Stimulated activated CD8-positive, alpha-beta memory T cell treated with anti-CD3 and anti-CD28 coated beads, Interleukin-7, amount 100 ng/mL, for 4 hours (primary cell): Measurements from ENCODE around the gene MRTFA.
"Not testable (repeated sequence)": the region's sequence is repeated elsewhere in the genome, so short reads cannot be mapped to it uniquely, and the experiment has no call there.

Source experiments
- DNase-seq, 2 donors: peaks; one replicate each; pipeline ENCODE4 v3.0.0-alpha.2; 2020; ENCODE audit warnings: low read depth in 2 of 2

The MRTFA gene

DNA sequence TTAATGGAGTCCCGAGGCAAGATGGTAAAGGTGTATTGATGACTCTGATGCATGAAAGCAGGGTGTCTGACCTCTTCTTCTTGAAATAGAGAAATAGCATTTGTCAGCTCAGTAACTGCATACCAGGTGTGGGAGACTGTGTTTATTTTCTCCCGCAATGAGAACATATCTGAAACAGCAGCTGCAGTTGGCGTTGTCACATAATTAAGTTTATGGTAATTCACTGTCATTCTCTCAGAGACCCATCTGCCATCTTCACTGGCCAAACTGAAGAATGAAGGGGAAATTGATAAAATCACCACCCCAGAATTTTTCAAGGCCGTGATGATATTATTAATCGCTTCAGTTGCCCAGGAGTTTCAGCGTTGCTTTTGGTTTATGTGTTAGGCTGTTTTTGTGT is 22.6 kb upstream of the MRTFA start:
- DNase-seq = no peak

DNA sequence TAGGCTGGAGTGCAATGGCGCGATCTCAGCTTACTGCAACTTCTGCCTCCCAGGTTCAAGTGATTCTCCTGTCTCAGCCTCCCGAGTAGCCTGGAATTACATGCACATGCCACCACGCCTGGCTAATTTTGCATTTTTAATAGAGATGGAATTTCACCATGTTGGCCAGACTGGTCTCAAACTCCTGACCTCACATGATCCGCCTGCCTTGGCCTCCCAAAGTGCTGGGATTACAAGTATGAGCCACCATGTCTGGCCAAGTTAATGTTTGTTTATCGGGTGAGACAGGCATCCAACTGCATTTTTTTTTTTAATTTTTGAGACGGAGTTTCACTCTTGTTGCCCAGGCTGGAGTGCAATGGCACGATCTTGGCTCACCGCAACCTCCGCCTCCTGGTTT is 20.1 kb upstream of the MRTFA start:
- not testable (repeated sequence) for DNase-seq

DNA sequence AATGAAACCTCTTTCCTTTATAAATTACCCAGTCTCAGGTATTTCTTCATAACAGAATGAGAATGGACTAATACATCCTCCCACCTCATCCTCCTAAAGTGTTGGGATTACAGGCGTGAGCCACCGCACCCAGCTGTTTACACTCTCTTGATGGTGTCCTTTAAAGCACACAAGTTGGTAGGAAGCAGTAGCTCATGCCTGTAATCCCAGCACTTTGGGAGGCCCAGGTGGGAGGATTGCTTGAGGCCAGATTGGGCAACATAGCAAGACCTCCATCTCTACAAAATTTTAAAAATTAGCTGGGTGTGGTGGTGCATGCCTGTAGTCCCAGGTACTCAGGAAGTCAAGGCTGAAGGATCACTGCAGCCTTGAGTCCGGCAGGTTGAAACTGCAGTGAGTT is 19.4 kb upstream of the MRTFA start:
- DNase-seq = not testable (repeated sequence)

DNA sequence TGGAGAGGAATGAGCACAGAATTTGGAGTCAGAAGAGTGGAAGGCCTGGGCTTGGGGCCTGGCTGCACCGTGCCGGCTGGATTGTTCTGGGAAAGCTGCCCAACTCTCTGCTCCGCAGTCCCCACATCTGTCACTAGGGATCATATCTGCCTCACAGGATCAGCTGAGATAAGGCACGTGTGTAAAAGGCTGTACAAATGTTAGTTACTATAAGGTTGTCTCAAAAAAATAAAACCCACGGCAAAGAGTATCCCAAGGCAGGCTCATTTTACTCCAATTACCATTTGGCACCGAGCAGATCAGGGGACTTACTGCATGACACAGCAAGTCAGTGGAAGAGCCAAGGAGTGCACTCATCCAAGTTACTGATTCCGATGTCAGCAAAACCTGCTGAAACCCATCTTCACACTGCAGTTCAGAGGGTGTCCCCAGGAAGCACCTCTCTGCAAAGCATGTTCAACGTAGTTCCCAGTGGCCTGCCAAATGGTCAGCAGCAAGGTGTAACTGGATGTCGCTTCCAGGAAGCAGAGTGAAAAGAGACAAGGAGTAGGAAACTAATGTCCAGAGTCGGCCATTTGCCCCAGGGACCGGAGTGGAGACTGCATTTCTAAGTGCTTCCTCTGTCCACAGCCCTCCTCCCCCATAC is 18.1 kb upstream of the MRTFA start:
- no peak for DNase-seq

DNA sequence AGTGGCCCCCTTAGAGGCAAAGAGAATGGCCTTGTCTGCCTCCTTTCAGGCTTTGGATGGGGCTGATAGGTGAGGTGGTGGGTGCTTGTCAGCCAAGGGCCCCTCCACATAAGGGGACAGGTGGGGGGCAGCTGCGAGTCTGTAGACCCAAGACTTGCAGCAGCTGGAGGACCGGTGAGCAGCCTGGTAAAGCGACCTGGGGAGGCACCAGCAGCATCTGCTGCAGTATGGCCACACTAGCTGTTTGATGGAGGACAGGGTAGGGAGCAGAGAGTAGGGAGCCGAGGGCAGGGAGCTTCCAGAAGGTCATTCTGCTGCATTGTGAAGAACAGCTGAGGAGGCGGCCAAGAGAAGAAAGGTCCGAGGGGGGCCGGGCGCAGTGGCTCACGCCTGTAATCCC is 16.8 kb upstream of the MRTFA start:
- no peak for DNase-seq

DNA sequence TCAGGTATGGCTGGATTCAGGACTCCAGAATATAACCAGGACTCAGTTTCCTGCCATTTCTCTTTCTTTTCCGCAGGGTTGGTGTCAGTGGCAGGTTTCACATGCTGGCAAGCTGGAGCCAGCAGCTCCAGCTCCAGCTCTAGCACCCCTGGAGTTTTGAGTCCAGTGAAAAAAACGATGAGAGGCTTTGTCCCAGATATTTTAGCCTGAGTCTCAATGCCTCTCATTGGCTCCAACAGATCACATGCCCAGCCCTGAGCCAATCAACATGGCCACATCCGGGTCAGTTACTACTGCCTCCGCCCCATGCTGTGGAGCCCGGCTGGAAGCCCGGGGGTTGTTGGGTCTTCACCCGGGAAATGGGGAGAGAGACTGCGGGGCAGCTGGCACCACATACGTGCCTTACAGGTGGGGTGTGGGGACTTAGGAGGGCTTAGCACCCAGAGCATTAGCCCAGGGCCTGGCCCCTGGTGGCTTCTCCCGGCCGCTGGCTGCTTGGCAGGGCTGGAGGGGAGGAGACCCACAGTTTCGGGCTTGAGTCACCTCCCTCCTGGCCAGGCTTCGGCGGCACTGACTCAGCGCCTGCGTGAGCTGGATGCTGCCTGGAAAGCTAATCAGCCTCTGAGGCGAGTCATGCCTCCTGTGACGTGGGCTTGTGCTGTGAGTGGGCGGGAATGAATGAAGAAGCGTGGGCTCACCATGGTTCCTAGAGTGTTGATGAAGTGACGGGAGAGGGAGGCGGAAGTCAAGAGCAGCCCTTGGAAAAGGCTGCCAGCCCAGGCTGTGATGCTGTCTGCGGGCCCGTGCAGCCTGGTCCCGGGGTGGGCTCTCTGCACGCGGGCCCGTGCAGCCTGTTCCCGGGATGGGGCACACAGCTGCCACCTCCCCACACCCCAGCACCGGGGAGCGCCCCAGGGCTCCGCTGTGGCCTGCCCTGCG is 15.3 kb upstream of the MRTFA start:
- DNase-seq = peak; percentile 78 to 84

DNA sequence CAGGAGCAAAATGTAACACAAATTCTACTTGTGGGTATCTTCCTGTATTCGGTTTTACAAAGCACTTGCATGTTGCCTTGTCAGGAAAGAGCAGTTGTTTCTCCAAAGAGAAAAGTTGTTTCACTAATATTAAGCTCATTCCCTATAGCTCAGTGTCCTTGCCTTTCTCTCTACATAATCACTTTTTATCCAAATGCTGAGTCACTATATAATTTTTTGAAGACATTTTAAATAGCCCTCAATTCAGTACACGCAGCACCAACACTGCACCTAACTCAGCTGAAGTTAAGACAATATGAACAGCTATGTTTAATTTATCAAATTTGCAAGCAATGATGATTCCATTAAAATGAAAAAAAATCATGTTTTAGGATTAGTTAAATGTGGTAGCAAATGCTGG is 14.5 kb upstream of the MRTFA start:
- DNase-seq = no peak

DNA sequence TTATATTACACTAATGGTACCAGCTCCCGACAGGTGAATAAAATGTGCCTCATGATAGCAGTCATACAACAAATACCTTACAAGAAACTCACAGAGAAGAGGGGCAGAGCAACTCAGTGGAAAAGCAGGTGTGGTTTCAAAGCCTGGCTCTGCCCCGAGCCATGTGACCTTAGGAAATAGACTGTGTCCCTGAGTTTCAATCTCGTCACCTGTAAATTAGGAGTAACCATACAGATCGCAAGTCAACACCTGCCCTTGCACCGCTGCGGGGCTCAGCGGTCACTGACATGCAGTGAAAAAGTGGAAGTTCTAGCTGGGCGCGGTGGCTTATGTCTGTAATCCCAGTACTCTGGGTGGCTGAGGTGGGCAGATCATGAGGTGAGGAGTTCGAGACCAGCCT is 11.9 kb upstream of the MRTFA start:
- DNase-seq = no peak

DNA sequence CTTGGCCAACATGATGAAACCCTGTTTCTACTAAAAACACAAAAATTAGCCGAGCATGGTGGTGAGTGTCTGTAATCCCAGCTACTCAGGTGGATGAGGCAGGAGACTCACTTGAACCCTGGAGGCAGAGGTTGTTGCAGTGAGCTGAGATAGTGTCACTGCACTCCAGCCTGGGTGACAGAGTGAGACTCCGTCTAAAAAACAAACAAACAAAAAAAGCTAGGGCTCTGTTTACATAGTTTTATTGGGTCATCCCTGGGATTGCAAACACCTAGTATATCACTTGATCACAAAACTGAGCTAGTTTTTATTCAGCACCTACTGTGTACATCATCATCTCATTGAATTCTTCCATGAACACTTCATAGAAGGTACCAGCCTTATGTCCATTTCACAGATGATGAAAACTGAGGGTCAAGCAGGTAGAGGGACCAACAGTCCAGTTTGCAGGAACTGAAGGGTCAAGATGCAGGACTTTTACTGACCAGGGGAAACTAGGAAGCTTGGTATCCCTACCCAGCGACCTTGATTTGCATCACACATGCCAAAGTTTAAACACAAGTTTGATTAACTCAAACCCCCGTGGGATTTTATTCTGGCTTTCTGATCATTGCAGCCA is 9.2 kb upstream of the MRTFA start:
- no peak for DNase-seq

DNA sequence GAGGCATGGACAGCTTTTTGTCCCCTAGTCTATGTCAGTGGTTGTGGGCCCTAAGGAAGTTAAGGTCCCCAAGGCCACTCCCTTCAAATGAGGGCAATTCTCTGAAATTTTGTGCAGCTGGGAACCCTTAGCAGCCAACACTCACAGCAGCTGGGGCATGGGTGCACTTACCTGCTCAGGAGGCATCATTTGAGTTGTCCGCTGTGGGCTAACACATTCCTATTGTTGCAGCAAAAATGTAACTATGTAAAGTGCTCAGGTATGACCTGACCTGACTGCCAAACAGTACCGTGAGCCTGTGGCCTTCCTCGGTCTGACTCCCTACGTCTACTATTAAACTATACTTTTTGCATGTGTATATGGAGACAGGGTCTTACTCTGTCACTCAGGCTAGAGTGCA is 5.8 kb upstream of the MRTFA start:
- no peak for DNase-seq

DNA sequence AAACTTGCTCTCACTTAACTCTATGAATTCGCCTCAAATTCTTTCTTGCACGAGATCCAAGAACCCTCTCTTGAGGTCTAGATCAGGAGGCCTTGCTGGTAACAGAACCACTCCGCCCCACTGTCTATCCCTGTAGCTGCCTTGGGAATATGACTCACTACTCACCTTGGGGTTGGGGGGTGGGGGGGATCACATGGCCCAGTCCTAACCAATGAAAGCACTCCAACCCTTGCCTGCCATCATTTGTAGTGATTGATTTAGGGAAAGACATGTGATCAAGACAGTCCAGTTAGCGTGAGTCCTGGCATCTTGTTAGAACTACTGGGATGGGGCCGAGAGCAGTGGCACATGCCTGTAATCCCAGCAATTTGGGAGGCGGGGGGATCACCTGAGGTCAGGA is 4.8 kb upstream of the MRTFA start:
- DNase-seq = no peak

DNA sequence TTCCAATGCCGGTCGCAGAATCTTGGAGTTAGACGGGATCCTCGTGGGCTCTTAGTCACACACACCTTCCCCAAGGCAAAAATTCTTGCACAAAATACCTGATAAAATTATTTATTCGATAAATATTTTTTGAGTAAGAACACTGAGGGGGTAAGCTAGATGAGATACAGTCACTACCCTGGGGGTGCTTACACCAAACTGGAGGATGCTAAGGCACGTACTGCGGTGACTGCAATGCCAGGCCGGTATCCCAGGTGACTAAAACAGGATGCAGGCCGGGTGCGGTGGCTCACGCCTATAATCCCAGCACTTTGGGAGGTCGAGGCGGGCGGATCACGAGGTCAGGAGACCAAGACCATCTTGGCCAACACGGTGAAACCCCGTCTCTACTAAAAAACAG is 1.7 kb upstream of the MRTFA start:
- DNase-seq = no peak

DNA sequence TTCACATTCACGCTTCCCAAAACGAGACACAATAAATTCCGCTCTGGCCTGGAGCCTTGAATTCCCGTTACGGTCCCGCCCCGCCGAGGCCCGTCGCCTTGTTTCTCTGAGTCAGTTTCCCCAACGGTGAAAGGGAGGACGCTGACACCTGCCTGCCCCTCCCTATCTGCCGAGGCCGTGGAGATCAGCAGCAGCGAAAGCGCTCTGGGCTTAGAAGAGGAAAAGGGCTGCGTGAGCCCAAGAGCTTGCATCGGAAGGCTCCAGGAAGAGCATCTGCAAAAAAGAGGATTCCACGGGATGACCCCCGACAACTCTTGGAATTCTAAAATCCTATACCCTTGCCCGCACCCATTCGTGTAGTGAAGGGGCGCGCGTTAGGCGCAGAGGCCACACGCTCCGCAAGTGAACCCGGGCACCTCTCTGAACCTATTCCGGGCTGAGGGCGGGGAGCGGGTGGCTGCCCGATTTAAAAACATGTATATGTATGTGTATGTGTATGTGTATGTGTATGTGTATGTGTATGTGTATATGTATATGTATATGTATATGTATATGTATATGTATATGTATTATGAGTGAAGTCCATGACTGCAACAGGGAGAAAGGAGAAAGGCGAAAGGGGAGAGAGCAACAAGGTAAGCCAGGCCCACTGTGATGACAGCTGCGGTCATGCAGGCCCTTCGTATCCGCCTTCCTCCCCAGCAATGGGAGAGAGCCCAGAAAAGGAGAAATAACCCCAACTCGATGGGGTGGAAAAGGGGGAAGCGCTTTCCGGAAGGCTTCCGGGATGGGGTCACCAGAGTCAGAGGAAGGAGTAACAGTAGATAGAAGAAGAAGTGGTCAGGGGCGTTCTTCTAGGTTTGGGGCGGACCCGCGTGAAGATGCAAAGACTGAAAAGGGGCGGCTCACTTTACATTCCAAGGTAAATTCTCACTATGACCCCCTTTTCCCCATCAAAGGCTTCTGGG is 948 bp upstream of the MRTFA start:
- peak; percentile 42 to 47 for DNase-seq

DNA sequence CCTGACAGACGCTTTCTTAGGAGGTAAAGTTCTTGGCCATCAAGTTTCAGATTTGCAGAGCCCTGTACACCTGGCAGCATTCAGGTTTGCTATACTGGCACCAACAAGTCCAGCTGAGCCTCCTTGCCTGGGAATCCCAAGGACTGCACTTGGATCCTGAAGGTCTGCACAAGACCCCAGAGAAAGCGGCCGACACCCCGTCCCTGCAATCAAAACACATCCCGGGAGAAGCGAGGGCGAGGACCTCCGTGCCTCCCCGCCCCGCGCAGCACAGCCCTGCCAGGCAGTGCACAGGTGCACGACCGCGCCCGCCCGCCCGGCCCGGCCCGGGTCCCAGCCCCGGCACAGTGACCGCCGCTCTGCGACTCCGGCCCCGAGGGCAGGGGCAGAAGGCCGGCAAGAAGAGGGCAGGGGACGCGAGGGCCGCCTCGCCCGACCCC is 559 bp downstream of the MRTFA start:
- DNase-seq = peak in 1 of 2 donors; percentile 5

DNA sequence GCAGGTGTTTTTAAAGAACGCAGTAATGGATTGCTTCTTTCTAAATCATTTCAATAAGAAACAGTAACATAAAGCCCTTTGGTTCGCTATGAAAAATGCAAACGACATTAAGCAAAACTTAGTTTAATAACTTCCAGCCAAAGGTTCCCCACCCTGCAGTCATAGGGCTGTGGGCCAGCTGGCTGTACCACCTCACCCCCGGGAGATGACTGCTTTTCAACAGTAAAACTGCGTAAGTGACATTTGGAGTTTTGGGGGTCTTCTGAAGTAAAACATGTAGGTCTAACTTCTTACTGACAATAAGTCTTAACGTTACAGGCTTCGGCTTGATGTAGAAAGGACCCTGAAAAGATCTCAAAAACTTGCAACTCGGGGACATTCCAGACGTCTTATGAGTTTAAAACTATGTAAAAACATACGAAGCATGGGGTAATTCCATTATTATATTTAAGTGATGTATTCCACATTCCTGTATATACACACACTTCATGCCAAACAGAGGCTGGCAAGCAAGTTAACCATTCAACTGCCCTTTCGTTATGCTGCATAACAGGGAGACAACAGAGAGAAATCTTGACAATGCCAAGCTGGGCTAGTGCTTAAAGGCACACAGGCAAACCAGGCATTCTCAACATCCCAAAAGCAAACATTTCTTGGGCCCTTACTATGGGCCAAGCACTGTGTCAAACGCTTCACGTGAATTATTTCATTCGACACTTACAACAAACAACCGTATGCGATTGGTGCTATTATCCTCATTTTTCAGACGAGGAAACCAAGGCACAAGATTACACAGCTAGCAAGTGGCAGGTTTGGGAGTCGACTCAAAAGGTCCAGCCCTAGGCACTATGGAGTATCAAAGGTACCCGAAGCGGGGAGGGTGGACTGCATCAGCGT is 1.2 kb downstream of the MRTFA start:
- no peak for DNase-seq

DNA sequence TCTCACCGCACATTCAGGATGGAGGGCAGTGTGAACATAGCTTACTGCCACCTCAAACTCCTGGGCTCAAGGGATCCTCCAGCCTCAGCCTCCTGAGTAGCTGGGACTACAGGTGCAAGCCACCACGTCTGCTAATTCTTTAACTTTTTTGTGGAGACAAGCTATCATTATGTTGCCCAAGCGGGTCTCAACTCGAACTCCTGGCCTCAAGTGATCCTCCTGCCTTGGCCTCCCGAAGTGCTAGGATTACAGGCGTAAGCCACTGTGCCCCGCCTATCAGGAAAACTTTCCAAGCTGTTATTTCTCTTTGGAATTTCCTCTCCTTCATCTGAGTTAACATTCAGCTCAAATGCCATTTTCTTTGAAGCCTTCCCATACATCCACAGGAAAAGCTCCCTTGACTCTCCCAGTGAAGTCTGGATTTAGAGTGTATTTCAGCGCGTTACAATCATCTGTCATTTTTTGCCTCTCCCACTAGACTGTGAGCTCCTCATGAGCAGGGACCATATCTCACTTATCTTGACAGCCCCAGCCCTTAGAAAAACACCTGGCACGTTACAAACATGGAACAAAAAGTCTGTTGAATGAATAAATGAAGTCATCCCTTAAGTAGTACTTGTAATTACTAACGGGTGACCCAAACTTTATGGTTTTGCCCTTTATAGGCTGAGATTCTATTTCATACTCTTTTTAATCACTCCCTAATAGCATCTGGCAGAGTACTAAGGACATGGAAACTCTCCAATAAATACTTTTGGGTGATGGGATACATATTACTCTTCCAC is 2.2 kb downstream of the MRTFA start:
- no peak for DNase-seq

DNA sequence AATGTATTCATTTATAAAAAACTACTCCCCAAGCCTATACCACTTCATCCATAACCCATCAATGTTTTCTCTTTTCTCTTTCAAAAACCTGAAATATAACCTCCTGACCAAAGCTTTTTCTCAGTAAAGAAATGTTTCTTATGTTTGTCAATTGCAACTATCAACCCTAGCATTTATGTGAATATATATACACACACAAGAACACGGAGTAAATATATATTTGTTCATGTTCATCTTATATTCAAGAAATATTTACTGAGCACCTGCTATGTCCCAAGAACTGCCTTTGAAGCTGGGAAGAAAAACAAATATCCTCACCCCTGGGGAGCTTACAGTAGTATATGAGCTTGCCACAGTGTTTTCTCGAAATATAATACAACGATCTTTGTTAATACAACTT is 3.5 kb downstream of the MRTFA start:
- no peak for DNase-seq

DNA sequence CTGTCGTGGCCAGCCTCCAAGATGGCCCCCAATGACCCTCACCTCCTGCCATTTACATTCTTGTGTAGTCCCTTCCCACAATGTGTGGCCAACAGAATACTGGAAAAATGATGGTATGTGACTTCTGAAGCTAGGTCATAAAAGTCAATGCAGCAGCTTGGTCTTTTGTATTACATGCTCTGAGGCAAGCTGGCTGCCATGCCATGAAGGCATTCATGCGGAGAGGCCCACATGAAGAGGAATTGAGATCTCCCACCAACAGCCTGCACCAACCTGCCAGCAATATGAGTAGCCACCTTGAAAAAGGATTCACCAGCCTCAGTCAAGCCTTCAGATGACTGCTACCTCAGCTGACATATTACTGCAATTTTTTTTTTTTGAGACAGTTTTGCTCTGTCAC is 4.6 kb downstream of the MRTFA start:
- DNase-seq = no peak

DNA sequence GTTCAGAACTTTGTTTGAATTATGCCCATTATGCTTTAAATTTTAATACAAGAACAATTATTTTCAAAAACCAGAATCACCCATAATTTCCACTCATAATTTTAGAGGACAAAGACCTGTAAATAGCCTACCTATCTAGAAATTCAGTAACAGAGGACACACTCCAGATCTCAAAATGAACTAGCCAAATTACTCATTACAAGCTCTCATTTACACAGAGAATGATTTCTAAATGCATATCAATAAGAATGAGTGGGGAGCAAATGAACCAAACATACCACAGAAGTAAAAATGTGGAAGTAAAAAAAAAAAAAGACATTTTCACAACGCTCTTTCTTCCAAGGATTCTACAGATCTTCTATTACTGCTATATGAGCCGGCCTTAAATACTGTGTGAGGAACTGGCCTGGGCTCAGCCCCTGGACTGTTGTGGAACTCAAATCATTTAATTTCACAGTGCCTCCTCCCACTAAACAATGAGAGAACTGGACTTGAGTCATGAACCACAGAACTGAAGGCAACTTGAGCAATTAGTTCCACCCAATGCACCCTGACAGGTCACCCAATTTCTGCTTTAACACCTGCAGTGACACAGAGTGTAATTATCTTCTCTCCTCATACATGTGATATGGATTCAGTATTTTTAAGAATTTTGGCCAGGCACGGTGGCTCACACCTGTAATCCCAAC is 8.0 kb downstream of the MRTFA start:
- no peak for DNase-seq
